HuH-7.5 (cell line): Measurements from ENCODE around the gene CCDC71.
A peak's percentile ranks its signal among the peaks of the same experiment; 100 is the strongest.

Source experiments
- DNase-seq: peaks from one replicate; pipeline ENCODE4 v3.0.0; 2011; ENCODE audit warnings: low spot score

The CCDC71 gene

DNA sequence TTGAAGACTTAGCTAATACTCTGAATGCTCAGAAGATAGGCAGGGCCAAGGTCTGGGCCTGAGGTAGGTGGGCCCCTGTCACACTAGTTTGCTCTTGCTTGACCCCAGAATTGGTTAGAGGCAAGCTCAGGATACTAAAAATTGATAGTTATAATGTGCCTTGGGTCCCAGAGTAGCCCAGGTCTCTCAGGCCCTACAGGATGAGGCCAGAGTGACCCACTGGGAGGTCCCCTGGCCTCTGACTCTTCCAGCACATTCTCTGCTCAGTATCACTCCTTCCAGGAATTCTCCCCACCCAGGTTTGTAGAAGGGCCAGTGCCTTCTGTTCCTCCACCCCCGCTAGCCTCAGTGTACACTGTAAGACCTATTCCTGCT lies 4.6 kb upstream of the CCDC71 start:
- no peak for DNase-seq

DNA sequence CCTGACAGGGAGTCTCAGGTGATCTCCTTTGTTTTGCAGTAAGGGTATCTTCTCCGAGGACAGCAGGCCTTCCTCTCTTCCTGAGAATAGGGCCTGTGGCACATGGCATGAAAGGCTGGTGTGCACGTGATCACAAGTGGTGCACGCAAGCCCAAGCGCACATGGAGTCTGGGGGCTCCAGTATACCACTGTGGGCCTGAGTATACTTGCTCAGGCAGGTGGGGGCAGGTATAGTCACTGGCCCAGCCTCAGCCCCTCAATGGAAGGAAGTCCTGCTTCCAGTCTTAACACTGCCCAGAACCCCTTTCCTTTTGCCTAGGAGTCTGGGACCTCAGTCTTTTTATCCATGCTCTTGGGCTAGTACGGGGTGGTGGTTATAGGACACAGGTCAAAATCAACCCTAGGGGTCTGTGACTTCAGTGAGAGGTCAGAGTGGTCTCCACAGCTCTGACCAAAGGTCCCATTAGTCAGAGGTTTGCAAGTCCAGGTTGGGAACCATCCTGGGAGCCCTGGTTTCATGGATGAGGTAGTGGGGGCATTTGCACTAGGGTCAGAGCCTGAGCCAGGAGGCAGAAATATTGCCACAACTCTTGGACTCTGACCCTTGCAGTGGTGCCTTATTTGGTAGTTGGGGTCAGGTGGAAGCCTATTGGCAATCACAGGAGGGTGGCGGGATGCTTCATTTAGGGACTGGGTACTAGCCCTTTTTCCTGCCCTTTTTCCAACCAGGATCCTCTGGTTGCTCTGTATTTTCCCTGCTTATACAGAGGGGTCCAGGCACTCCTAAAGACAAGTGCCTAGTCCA lies 823 bp upstream of the CCDC71 start:
- peak; percentile 19 for DNase-seq

DNA sequence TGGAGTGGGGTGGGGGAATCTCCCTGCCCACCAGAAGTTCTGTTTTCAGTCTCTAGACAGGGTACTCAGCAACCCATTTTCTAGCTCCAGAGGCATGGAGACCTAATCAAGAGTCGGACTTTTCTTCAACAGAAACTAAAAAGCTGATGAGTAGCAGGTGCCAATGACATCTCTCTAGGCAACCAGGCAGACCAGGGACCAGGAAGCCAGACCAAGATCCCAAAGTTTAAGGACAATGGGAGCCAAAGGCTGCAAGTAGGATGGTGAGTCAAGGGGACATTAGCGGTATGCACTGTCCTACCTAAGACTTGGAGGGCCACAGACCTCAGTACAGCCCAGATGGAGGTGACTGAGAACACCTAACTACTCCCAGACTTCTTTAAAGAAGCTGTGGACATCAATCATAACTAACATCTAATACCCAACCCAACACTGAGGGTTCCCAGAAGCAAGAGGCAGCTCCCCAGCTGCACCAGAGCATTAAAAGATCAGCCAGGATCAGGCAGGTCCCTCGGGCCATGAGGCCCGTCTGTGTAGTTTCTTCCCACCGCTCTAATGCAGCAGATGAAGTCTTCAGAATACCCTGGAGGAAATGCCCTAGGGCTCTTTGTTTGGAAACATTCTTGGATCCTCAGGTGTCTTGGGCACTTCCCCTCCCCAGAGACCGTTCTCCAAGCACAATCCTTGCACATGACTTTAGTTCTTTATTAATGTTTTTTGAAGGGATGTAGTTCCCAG lies 979 bp downstream of the CCDC71 start:
- DNase-seq, result no peak

DNA sequence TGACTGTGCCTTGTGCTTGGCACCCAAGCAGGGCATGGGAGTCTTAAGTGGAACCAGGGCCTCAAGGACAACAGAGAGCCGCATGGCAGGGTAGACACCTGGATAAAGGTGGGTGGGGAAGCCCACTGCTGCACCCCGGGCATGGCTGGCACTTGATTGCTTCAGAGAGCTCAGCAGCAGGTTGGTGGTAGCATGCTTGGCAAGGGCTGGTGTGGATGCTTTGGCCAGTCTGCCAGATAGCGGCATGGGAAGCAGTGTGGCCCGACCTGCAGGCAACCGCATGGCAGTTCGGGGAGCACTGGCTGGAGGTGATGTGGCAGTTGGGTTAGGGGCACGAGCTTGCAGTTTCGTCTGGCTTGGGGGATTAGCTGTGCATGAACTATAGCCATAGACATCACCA lies 2.5 kb downstream of the CCDC71 start:
- DNase-seq, result no peak

DNA sequence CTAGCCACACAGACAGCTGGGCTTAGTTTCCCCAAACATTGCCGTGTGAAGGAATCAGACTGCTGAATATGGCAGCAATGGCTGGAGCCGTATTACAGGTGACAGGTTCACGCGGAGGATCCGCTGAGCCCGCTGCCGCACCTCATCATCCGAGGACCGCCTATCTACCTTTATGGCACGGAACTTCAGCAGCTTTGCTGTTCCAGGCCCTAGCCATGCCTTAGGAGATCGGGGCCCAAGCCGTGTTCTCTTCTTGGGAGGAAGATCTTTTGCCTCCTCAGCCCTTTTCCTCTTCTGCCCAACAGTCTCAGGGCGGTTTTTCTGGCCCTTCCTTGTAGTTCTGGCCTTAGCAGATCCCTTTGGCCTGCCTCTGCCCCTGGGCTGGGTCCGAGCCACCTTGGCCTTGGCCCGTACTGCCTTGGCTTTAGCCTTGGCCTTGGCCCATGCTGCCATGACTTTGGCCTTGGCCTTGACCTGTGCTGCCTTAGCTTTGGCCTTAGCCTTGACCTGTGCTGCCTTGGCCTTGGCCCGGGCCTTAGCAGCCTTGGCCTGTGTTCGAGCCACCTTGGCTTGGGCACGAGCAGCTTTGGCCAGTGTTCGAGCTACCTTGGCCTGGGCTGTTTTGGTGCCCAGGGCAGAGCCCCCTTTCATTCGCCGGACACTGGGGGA lies 3.2 kb downstream of the CCDC71 start:
- no peak for DNase-seq

DNA sequence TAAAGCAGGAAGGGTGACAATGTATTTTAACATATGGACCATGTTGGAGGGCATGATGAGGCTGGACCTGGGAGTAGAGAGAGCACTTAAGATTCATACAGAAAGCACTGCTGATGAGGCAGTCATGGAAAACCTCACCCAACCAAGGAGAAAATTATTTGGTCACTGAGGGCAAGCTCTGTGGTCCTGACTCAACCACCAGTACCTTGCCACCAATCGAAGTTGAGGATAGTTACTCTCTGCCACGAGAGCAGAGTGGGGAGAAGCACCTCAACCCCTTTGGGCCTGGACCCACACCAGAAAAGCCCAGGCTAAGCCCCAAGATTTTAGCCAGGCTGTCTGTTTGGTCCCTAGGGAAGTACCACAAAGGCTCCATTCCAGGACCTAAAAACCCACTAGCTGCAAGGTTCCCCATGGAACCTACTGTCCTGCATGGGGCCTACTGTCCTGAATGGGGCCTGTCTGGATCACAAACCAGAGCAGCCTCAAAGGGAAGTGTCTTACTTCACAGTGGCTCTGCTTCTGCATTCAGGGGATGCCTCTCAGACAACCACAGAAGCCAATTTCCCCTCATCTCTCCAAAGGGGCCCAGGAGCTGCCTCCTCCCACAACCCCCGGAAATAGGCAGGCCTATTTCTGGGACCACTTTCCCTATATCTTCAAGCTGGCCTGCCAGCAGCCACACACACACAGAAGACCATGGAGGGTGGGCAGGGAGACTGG lies 4.2 kb downstream of the CCDC71 start:
- no peak for DNase-seq

DNA sequence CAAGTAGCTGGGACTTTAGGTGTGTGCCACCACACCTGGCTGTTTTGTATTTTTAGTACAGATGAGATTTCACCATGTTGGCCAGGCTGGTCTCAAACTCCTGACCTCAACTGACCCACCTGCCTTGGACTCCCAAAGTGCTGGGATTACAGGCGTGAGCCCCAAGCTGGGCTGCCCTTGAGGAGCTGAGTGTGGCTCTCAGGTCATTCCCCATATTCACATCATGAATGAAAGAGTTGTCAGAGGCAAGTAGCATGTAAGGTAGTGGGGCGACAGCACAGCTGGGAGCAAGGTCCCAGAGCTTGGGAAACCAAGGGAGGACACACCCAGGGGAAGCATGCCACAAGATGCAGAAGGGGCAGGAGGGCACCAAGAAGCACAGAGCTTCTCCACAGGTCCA lies 4.9 kb downstream of the CCDC71 start:
- no peak for DNase-seq

DNA sequence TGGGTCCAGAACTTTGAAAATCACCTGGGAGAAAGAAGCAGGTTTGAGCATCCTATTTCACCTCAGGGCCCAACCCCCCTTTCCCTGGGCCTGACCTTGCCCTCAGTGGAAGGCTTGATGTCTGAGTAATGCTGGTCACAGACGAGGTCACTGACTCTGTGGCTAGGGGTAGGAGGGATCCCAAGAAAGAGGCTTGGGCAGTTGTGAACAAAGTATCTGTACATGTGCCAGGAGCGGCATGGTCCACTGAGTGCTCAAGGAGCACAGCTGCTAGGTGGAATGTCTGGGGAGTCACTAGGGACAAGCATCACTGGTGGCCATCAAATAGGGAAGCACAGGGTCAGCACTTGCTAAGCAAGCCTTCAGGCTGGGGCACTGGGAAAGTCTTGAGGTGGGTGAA lies 7.3 kb downstream of the CCDC71 start:
- DNase-seq, result no peak

DNA sequence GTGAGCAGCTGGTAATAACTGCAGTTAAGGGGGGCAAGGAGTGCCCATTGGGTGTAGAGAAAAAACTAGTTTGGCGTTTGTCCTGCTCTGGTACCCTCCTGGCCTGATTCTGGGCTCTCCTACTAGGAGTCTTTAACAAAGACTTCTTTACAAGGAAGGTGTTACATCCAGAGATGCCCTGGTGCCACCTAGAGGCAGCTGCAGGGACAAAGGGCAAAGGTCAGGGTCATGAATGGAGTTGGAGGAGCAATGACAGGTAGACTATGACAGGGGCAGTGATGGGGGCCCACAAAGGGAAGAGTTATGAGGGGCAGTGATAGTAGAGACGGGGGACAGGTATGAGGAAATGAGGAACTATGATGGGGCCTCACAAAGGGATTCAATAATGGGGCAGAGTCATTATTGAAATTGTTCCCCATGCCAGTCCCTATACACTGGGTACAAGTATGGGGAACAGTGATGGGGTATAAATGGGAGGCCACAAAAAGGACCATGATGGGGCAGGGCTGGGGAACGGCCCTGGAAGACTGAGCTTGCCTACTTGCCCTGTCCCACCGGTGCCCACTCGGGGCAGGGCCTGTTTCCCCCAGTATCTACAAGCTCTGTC lies 7.9 kb downstream of the CCDC71 start:
- DNase-seq, result peak; percentile 74

DNA sequence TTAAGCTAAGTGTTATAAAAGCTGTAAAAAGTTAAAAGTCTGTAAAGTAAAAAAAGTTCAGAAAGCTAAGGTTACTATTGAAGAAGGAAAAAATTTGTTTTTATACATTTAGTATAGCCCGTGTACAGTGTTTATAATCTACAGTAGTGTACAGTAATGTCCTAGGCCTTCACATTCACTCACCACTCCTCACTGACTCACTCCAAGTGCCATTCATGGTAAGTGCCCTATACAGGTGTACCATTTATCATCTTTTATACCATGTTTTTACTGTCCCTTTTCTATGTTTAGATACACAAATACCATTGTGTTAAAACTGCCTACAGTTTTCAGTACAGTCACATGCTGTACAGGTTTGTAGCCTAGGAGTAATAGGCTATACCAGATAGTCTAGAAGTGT lies 8.8 kb downstream of the CCDC71 start:
- DNase-seq, result no peak

DNA sequence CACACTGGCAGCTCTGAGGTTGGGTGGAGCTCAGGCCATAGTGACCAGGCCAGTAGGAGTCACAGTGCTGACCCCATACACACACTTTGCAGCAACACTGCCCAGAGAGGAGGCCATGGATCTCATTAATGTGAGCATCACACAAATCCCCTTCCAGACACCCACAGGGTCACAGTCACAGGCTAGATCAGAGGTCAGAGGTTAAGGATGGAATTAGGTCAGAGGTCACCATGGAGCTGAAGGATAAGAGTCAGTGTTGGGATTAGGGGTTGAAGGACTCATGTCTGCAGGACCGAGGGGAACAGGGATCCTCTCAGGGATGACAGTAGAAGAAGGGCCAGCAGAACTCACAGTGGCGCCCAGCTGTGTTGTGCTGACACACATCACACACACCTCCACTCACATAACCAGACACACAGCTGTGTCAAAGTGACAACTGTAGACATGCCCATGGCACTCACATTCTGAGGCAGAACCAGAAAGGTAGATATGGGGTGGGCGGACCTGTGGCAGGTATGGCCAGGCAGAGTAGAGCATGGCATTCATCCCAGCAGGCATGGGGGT lies 12.7 kb downstream of the CCDC71 start:
- no peak for DNase-seq

DNA sequence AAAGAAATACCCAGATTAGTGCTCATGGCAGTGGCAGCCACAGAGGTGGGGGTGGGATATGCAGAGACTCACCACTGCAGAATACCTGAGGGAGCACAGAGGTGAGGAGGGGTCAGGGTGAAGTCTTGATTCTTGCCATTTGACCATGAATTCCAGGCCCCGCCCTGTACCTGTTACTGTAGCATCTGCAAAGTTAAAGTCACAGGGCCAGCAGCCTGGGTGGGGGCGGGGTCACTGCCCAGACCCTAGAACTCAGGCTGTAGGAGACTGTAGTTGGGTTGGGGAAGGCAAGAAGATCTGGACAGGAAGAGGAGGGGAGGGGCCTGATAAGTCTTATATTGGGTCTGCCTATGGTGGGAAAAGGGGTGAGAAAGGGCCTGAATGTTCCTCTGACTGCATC lies 14.5 kb downstream of the CCDC71 start:
- no peak for DNase-seq

DNA sequence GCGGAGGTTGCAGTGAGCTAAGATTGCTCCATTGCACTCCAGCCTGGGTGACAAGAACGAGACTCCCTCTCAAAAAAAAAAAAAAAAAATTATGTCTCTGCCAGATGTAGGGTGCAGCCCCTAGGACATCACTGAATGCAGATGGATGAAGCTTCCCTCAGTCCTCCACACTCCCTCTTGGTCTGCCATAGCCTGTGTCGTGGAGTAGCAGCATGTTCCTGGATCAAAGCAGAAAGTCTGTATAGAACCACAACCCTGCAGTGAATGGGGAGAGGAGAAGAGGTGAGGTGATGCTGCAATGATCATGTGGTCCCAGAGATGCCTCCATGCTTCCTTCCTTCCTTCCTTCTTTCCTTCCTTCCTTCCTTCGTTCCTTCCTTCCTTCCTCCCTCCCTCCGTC lies 18.0 kb downstream of the CCDC71 start:
- no peak for DNase-seq

DNA sequence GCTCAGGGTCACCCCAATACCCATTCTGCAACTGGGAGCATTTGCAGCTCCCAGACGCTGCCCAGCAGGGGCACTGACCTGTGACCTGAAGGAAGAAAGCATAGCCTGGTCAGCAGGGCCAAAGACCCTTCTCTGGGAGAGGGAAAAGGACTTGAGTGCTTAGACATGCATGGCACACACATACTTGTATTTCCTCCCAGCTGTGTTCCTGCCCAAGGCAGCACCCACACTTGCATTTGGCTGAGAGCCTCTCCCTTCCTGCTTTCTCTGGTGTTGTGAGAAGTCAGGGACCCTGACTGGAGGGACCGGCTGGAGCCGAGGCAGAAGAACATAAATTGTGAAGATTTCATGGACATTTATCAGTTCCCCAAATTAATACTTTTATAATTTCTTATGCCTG lies 26.1 kb downstream of the CCDC71 start:
- DNase-seq, result no peak

DNA sequence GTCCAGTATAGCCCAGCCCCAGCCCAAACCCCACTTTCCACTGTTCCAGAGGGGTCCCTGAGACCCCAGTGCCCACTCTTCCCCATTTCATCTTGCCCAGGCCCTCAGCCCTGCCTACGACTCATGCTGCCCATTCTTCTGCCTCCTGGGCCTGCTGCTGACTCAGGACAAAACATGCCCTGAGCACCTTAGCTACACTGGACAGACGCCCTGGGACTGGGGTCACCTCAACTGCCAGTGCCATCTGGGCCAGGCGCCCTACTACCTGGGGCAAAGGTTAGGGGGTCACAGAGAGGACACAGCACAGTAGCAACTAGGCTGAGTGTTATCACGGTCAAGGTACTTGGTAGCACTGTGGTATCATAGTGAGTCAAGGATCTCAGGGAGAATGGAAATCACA lies 30.6 kb downstream of the CCDC71 start:
- no peak for DNase-seq

DNA sequence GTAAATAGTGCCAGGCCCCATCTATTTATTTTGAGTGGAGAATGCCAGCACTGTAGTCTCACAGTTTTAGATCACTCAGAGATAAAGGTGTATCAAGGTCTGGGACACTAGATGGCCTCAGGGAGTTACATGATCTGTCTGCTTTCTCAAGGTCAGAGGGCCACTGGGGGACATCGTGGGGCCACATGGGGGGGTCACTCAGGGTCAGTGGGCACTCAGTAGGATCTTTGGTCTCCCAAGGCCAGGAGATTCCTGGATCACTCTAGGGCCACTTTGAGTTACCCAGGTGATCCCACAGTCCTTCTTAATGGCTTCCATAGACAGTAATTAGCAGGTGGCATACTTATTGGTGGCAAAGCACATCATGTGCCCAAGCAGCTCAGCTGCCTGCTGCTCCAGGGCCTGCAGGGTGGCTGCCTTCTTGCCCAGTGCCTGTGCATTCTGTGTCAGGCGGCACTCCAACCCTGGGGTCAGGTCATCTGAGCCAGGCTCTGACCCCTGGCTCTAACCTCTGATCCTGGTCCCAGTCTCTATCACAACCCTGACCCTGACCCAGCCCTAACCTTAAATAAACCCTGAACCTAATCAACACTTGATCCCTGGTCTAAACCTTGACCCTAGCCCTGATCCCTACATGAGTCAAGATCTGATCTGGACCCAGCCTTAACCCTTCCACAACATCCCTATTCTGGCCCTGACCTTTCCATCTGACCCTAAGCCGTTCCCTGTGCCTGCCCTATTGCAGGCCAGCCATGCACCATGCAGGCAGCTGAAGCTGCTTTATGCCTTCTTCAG lies 31.5 kb downstream of the CCDC71 start:
- no peak for DNase-seq

DNA sequence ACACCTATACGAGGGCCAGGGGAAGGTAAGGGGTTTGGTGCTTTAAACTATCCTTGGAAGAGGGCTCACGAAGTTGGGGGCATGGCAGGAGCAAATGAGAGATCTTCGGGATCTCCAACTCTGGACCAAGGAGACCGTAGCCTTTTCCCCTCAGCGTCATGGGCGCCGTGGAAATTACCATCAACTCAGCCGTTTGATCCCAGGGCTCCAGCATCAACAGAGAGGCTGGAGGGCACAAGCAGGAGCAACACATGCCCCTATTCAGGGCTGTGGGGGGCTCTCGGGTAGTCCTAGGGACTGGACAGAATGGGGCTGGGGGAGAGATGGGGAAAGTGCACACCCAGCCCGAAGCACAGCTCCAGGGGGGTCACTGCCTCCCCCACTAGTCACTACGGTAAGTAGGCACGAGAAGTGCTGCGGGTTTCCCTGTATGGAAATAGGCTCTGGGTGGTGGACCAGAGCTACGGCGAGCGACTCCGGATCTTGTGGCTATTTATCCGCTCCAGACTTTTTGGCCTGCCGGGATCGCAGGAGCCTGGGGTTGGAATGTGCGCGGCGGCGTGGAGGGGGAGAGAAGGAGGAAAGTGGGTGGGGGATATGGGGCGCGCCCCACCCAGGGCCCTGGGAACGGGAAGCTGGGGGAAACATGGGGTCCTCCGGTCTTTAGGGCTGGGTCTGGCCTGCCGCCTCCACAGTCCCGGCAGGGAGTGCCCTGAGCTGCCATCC lies 32.7 kb downstream of the CCDC71 start:
- DNase-seq, result peak; percentile 96

DNA sequence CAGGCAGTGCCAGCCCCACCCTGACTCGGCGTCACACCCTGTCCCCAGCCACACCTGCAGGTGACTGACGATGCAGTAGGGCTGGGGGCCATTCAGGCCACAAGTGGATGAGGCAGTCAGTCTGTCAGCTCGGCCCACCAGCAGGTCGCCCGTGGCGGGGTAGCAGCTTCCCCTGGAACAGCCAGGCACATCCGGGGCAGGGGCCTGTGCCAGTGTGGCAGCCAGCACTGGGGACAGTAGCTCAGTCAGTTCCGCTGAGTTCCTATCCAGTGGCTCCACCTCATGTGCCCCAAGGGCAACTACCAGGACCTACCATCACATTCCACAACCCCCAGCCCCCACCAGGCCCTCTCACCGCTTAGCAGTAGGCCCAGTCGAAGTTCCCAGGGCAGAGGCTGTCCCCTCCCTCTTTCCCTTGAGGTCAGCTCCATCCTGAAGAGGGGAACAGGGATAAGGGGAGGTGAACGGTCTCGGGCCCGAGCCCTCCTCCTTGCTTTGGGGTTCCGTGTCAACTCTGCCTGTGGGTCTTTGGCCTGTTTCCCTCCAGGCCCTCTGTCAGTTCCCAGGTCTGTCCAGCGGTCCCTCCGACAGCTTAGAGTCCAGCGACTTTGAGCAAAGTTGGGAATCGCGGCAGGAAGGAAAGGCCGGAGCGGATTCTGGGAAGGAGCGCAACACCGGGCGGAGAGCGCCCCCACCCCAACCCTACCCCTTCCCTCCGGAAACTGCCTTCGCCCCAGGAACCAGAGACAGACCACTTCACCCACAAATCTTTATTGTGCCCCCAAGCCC lies 33.5 kb downstream of the CCDC71 start, which contains the start of gene LAMB2:
TSS of gene LAMB2 (minus strand) at position 614 of the 789 bp plus-strand sequence. CDS start at position 431, 183 bp downstream.
- DNase-seq, result peak; percentile 90

DNA sequence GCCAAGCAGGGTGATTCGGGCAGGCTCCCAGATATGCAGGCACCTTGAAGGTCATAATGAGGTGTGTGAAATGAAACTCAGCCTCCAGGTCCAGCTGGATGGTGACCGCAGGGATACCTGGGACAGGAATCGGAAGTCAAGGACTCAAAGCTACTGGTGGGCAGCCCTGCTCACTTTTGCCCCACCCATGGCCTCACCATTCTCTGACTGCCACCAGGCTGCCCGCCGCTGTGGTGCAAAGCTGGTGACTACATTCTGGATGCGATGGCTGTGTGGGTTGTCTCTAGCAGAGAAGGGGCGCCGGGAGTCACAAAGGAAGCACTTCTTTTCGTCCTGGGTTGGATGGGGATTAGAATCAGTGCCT lies 34.1 kb downstream of the CCDC71 start:
- DNase-seq, result no peak
